Keratinocyte (primary cell): ENCODE measurements around the gene PITPNM3. TPM values are rescaled to one million over a fixed set of nuclear protein-coding genes. Genes with fewer than 3 reads are reported as not detected.

ENCODE experiments used
- DNase-seq: peaks from one replicate; pipeline ENCODE4 v3.0.0-alpha.2; 2011; ENCODE audit warnings: low read depth, missing footprints, low spot score
- FAIRE-seq: peaks from 2 replicates; lab custom pipeline; 2011; peaks lifted over from hg19 to GRCh38; lab: Jason Lieb, UNC
- H2AFZ ChIP-seq: 2 replicates; pipeline ENCODE4 v1.6.0; 2012; ENCODE audit warnings: low read length, control low read depth, inconsistent platforms; ENCODE audit not compliant: control insufficient read depth
- H3K27ac ChIP-seq: 2 replicates; pipeline ENCODE4 v1.5.1; 2011; ENCODE audit warnings: low read length; ENCODE audit not compliant: control insufficient read depth, insufficient read depth
- H3K27me3 ChIP-seq: 3 replicates; pipeline ENCODE4 v1.6.0; 2011; ENCODE audit warnings: low read length; ENCODE audit not compliant: control insufficient read depth, insufficient read depth; ENCODE audit errors: extremely low read depth
- H3K36me3 ChIP-seq, 2 experiments: 2 replicates in 1 of 2; 3 replicates in 1 of 2; pipeline ENCODE4 v1.5.1; 2011; ENCODE audit warnings: low read length in 2 of 2, mild to moderate bottlenecking in 1 of 2; ENCODE audit not compliant: control insufficient read depth in 2 of 2, insufficient read depth in 2 of 2; ENCODE audit errors: extremely low read depth in 1 of 2
- H3K4me1 ChIP-seq: 3 replicates; pipeline ENCODE4 v1.5.1; 2011; ENCODE audit warnings: low read length; ENCODE audit not compliant: control insufficient read depth, insufficient read depth; ENCODE audit errors: extremely low read depth
- H3K4me2 ChIP-seq: 3 replicates; pipeline ENCODE4 v1.6.0; 2011; ENCODE audit warnings: low read depth, low read length; ENCODE audit not compliant: control insufficient read depth, insufficient read depth; ENCODE audit errors: extremely low read depth
- H3K4me3 ChIP-seq, 3 experiments: fragments of 200-600 bp in 1 of 3; sonication (generic) in 1 of 3; 2 replicates in 2 of 3; 3 replicates in 1 of 3; pipeline ENCODE4 v1.5.1; 2011 to 2016; ENCODE audit warnings: low read length in 3 of 3, mild to moderate bottlenecking in 3 of 3, control low read depth in 2 of 3, inconsistent platforms in 1 of 3, low read depth in 1 of 3, mixed read lengths in 1 of 3, mixed run types in 1 of 3, moderate library complexity in 1 of 3; ENCODE audit not compliant: control insufficient read depth in 2 of 3, insufficient read depth in 2 of 3; ENCODE audit errors: extremely low read depth in 1 of 3
- H3K79me2 ChIP-seq: 2 replicates; pipeline ENCODE4 v1.6.0; 2012; ENCODE audit warnings: low read length; ENCODE audit not compliant: control insufficient read depth, insufficient read depth
- H3K9ac ChIP-seq: 3 replicates; pipeline ENCODE4 v1.6.0; 2011; ENCODE audit warnings: low read length; ENCODE audit not compliant: control insufficient read depth, insufficient read depth; ENCODE audit errors: extremely low read depth
- H3K9me1 ChIP-seq: 3 replicates; pipeline ENCODE4 v1.6.0; 2011; ENCODE audit warnings: low read length; ENCODE audit not compliant: control insufficient read depth, insufficient read depth; ENCODE audit errors: extremely low read depth
- H3K9me3 ChIP-seq: 2 replicates; pipeline ENCODE4 v1.5.1; 2012; ENCODE audit warnings: low read depth, low read length; ENCODE audit not compliant: control insufficient read depth
- H4K20me1 ChIP-seq: 3 replicates; pipeline ENCODE4 v1.6.0; 2011; ENCODE audit warnings: low read length; ENCODE audit not compliant: control insufficient read depth, insufficient read depth; ENCODE audit errors: extremely low read depth
- CTCF ChIP-seq, 3 experiments: IDR thresholded peaks in 1 of 3; conservative IDR thresholded peaks in 1 of 3; optimal IDR thresholded peaks in 1 of 3; 2 replicates in 2 of 3; 3 replicates in 1 of 3; pipeline versions ENCODE3 to v1.5.1; 2011; ENCODE audit warnings: low read length in 3 of 3, mild to moderate bottlenecking in 3 of 3, moderate library complexity in 2 of 3, control low read depth in 1 of 3, inconsistent platforms in 1 of 3; ENCODE audit not compliant: insufficient read depth in 2 of 3; ENCODE audit errors: extremely low read depth in 1 of 3
- EZH2 ChIP-seq: IDR thresholded peaks from one replicate; pipeline ENCODE4 v1.6.1; 2012; ENCODE audit warnings: inconsistent platforms, mild to moderate bottlenecking, low read length, moderate library complexity
- dilution Hi-C: fragments of 300-500 bp; cut with MboI; formaldehyde crosslinking; loops from one replicate; pipeline ENCODE4 v1.7.0; 2020; ENCODE audit warnings: low sequenced_read_pairs; ENCODE audit not compliant: extremely low pct_ligation_motif_present
- polyA plus RNA-seq, 5 experiments: library from polyadenylated mRNA; depleted of rRNA in 3 of 5; stranded (reverse) in 3 of 5; stranded (forward) in 1 of 5; unstranded in 1 of 5; fragments of >200 nt; gene quantifications; 1 replicate in 1 of 5; 2 replicates in 3 of 5; 3 replicates in 1 of 5; pipeline versions ENCODE4 v1.2.1 to v1.2.3, GENCODE V29; 2011 to 2012; ENCODE audit warnings: missing spikeins in 2 of 5, low read depth in 1 of 5, low replicate concordance in 1 of 5

PITPNM3 gene
- polyA plus RNA-seq, 1 donor (not counting 4 experiments of a cell fraction or from before 2014, with no cell fraction given) = 7.7 TPM

GRCh38 chr17:6428207-6428965, 128.0 kb downstream of the PITPNM3 start:
- no peak overlapping the region for H3K4me2 ChIP-seq
- H3K79me2 ChIP-seq = no peaks in the 10 kb centered on the region
- no peak overlapping the region for H3K9ac ChIP-seq
- no peak overlapping the region for H3K4me3 ChIP-seq
- dilution Hi-C loops = no loop called here
- H3K4me1 ChIP-seq = no peaks in the 10 kb centered on the region
- no peaks in the 10 kb centered on the region for H4K20me1 ChIP-seq
- no peaks in the 10 kb centered on the region for H3K9me3 ChIP-seq
- no peaks in the 10 kb centered on the region for H3K36me3 ChIP-seq
- FAIRE-seq (no peak), DNase-seq (no peak)
- no peak overlapping the region for H3K27ac ChIP-seq
- peaks cover 3% of the 10 kb centered on the region for H3K27me3 ChIP-seq
- TF ChIP-seq CTCF (optimal IDR thresholded peaks at IDR 0.05 in 1 of 3, IDR thresholded peaks at IDR 0.05 in 1 of 3, conservative IDR thresholded peaks at IDR 0.05 in 1 of 3; ENCODE audit: extremely low read depth in 1 of 3, insufficient read depth in 2 of 3, low read length in 3 of 3) (no peak), EZH2 (no peak)
- H3K9me1 ChIP-seq = no peaks in the 10 kb centered on the region
- no peak overlapping the region for H2AFZ ChIP-seq

GRCh38 chr17:6427279-6427781, 129.0 kb downstream of the PITPNM3 start:
- Histone ChIP-seq H3K79me2 (no peaks in the 10 kb centered on the region), H3K9ac (no peak overlapping the region), H2AFZ (no peak overlapping the region), H3K27ac (no peak overlapping the region), H3K4me3 (no peak overlapping the region), H3K9me1 (no peaks in the 10 kb centered on the region), H3K36me3 (no peaks in the 10 kb centered on the region), H3K27me3 (peaks cover 3% of the 10 kb centered on the region), H4K20me1 (peaks cover 1% of the 10 kb centered on the region), H3K4me1 (no peaks in the 10 kb centered on the region), H3K9me3 (no peaks in the 10 kb centered on the region), H3K4me2 (peak overlapping the region; percentile 38)
- TF ChIP-seq EZH2 = no peak
- no peak for TF ChIP-seq CTCF (optimal IDR thresholded peaks at IDR 0.05 in 1 of 3, IDR thresholded peaks at IDR 0.05 in 1 of 3, conservative IDR thresholded peaks at IDR 0.05 in 1 of 3; ENCODE audit: extremely low read depth in 1 of 3, insufficient read depth in 2 of 3, low read length in 3 of 3)
- dilution Hi-C loops = no loop called here
- DNase-seq (no peak), FAIRE-seq (no peak)
